Upper lobe of left lung (tissue), 4 donors: ENCODE data around the gene PCNX3.

Experiments used
- CTCF ChIP-seq, 6 experiments: fragments of 450-650 bp in 4 of 6; fragments of 200-600 bp in 2 of 6; sonication (generic) in 2 of 6; IDR thresholded peaks; one replicate each; pipeline ENCODE4 v1.5.1; 2016 to 2019; ENCODE audit warnings: antibody characterized with exemption in 6 of 6
- POLR2A ChIP-seq, 4 donors: fragments of 450-650 bp; IDR thresholded peaks; one replicate each; pipeline ENCODE4 v1.5.1; 2016 to 2017; ENCODE audit warnings: antibody characterized with exemption in 4 of 4, mild to moderate bottlenecking in 2 of 4

DNA sequence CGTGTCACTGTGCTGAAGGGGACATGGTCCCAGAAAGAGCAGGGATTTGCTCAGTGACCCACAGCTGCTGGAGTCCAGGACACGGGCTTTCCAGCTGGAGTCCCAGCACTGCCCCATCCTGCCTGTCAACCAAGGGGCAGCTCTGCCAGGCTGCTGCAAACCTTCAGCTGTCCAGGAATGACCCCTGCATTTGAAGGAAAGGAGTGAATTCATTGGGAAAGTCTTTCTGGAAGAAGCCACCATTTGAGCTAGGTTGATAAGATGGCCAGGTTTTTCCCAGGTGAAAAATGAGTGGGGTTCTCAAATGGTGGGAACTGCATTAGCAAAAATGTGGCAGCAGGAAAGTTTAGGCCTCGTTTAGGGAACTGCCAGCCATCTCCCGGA is 29.3 kb upstream of the PCNX3 start:
- no peak for TF ChIP-seq CTCF (IDR thresholded peaks at IDR 0.05)
- TF ChIP-seq POLR2A (IDR thresholded peaks at IDR 0.05): no peak
